Measurements from ENCODE around the gene IFI6. TPM values are rescaled to one million over a fixed set of nuclear protein-coding genes. Genes with fewer than 3 reads are reported as not detected.

IFI6 gene
- total and polyA plus RNA-seq, 2 of the 13 experiments (the other 11 are each of a cell fraction or from before 2014, with no cell fraction given) = 12.9 to 13.2 TPM

DNA sequence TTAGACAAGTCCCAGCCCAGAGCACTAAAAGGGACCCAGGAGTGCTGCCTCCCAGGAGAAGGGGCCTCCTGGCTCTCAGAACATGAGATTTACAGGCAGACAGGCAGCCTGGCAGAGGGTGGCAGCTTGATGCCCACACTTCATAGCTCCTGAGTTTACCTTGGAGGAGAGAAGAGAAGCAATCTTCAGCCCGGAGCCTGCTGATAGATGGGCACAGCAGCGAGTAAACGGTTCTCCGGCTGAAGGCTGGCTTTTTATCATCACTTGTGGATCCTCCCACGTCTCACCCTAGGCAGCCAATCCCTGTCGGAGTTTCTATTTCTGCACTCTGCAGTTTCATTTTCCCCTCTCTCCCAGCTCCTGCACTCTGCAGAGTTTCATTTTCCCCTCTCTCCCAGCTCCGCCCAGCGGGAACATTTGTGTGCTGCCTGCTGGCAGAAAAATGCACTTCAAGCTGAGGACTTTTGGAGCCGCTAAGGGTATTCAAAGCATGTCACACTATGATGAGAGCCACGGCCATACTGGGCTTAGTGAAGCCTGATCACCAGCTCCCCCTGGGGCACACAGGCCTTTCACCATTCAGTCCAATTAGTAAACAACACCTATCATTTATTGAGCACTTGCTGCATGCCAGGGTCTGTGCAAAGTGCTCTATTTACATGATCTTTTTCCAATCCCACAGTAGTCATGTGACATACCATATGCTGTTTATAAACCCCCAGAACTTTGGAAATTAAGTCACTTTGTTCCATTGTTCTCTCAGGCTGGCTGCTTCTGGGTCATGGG, at the start of gene IFI6 (continued):
- TF ChIP-seq, protein P1, sequence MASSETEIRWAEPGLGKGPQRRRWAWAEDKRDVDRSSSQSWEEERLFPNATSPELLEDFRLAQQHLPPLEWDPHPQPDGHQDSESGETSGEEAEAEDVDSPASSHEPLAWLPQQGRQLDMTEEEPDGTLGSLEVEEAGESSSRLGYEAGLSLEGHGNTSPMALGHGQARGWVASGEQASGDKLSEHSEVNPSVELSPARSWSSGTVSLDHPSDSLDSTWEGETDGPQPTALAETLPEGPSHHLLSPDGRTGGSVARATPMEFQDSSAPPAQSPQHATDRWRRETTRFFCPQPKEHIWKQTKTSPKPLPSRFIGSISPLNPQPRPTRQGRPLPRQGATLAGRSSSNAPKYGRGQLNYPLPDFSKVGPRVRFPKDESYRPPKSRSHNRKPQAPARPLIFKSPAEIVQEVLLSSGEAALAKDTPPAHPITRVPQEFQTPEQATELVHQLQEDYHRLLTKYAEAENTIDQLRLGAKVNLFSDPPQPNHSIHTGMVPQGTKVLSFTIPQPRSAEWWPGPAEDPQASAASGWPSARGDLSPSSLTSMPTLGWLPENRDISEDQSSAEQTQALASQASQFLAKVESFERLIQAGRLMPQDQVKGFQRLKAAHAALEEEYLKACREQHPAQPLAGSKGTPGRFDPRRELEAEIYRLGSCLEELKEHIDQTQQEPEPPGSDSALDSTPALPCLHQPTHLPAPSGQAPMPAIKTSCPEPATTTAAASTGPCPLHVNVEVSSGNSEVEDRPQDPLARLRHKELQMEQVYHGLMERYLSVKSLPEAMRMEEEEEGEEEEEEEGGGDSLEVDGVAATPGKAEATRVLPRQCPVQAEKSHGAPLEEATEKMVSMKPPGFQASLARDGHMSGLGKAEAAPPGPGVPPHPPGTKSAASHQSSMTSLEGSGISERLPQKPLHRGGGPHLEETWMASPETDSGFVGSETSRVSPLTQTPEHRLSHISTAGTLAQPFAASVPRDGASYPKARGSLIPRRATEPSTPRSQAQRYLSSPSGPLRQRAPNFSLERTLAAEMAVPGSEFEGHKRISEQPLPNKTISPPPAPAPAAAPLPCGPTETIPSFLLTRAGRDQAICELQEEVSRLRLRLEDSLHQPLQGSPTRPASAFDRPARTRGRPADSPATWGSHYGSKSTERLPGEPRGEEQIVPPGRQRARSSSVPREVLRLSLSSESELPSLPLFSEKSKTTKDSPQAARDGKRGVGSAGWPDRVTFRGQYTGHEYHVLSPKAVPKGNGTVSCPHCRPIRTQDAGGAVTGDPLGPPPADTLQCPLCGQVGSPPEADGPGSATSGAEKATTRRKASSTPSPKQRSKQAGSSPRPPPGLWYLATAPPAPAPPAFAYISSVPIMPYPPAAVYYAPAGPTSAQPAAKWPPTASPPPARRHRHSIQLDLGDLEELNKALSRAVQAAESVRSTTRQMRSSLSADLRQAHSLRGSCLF (CRISPR knock-in tag; IDR thresholded peaks at IDR 0.05; ENCODE audit: borderline replicate concordance) = no peak
- no peak for TF ChIP-seq SRY (CRISPR knock-in tag; IDR thresholded peaks at IDR 0.05)
- TF ChIP-seq FOXP1 (IDR thresholded peaks at IDR 0.05) = no peak
- no peak for TF ChIP-seq FOXP1 (CRISPR knock-in tag; IDR thresholded peaks at IDR 0.05)
- TF ChIP-seq, protein P2, sequence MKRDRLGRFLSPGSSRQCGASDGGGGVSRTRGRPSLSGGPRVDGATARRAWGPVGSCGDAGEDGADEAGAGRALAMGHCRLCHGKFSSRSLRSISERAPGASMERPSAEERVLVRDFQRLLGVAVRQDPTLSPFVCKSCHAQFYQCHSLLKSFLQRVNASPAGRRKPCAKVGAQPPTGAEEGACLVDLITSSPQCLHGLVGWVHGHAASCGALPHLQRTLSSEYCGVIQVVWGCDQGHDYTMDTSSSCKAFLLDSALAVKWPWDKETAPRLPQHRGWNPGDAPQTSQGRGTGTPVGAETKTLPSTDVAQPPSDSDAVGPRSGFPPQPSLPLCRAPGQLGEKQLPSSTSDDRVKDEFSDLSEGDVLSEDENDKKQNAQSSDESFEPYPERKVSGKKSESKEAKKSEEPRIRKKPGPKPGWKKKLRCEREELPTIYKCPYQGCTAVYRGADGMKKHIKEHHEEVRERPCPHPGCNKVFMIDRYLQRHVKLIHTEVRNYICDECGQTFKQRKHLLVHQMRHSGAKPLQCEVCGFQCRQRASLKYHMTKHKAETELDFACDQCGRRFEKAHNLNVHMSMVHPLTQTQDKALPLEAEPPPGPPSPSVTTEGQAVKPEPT (CRISPR knock-in tag; IDR thresholded peaks at IDR 0.05; ENCODE audit: low read depth) = no peak
- TF ChIP-seq SYNCRIP (IDR thresholded peaks at IDR 0.05; ENCODE audit: insufficient read depth, low read depth, low read length) = no peak
- peak; percentile 74; the same call in 1 of the 2 replicates for TF ChIP-seq KMT2A (CRISPR knock-in tag; IDR thresholded peaks at IDR 0.05)
- no peak for TF ChIP-seq KAT2B (IDR thresholded peaks at IDR 0.05; ENCODE audit: borderline replicate concordance, low read depth, low read length)
- peak; percentile 29; the same call in 1 of the 2 replicates for TF ChIP-seq RAD21 (CRISPR knock-in tag; IDR thresholded peaks at IDR 0.05)
- TF ChIP-seq HDAC2 (CRISPR knock-in tag; IDR thresholded peaks at IDR 0.05) = peak; percentile 14; the same call in 1 of the 2 replicates
- no peak for TF ChIP-seq ZFP82 (CRISPR knock-in tag; IDR thresholded peaks at IDR 0.05; ENCODE audit: borderline replicate concordance)
- TF ChIP-seq ZNF674 (CRISPR knock-in tag; IDR thresholded peaks at IDR 0.05; ENCODE audit: low read depth) = no peak
- TF ChIP-seq ZNF549 (CRISPR knock-in tag; IDR thresholded peaks at IDR 0.05) = no peak
- TF ChIP-seq ZC3H13 (CRISPR knock-in tag; IDR thresholded peaks at IDR 0.05) = no peak
- TF ChIP-seq, protein P3, sequence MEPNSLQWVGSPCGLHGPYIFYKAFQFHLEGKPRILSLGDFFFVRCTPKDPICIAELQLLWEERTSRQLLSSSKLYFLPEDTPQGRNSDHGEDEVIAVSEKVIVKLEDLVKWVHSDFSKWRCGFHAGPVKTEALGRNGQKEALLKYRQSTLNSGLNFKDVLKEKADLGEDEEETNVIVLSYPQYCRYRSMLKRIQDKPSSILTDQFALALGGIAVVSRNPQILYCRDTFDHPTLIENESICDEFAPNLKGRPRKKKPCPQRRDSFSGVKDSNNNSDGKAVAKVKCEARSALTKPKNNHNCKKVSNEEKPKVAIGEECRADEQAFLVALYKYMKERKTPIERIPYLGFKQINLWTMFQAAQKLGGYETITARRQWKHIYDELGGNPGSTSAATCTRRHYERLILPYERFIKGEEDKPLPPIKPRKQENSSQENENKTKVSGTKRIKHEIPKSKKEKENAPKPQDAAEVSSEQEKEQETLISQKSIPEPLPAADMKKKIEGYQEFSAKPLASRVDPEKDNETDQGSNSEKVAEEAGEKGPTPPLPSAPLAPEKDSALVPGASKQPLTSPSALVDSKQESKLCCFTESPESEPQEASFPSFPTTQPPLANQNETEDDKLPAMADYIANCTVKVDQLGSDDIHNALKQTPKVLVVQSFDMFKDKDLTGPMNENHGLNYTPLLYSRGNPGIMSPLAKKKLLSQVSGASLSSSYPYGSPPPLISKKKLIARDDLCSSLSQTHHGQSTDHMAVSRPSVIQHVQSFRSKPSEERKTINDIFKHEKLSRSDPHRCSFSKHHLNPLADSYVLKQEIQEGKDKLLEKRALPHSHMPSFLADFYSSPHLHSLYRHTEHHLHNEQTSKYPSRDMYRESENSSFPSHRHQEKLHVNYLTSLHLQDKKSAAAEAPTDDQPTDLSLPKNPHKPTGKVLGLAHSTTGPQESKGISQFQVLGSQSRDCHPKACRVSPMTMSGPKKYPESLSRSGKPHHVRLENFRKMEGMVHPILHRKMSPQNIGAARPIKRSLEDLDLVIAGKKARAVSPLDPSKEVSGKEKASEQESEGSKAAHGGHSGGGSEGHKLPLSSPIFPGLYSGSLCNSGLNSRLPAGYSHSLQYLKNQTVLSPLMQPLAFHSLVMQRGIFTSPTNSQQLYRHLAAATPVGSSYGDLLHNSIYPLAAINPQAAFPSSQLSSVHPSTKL (CRISPR knock-in tag; IDR thresholded peaks at IDR 0.05) = peak; percentile 40; the same call in 1 of the 2 replicates
- no peak for TF ChIP-seq CEBPB (IDR thresholded peaks at IDR 0.05; ENCODE audit: borderline replicate concordance, low read depth, low read length)
- peak; percentile 40; the same call in 1 of the 2 replicates for TF ChIP-seq ZNF788 (CRISPR knock-in tag; IDR thresholded peaks at IDR 0.05; ENCODE audit: borderline replicate concordance)
- TF ChIP-seq ZBTB20 (CRISPR knock-in tag; IDR thresholded peaks at IDR 0.05; ENCODE audit: borderline replicate concordance, low read depth) = peak; percentile 63
- TF ChIP-seq PAWR (CRISPR knock-in tag; IDR thresholded peaks at IDR 0.05; ENCODE audit: borderline replicate concordance) = no peak
- TF ChIP-seq ZNF17 (CRISPR knock-in tag; IDR thresholded peaks at IDR 0.05) = no peak
